Stomach (tissue), 4 donors: ENCODE measurements around the gene KIAA1614.

Source experiments
- CTCF ChIP-seq, 7 experiments: fragments of 450-650 bp in 4 of 7; fragments of 200-600 bp in 3 of 7; sonication (generic) in 3 of 7; IDR thresholded peaks; one replicate each; pipeline ENCODE4 v1.5.1; 2016 to 2019; ENCODE audit warnings: antibody characterized with exemption in 7 of 7, control low read depth in 2 of 7, mild to moderate bottlenecking in 1 of 7
- POLR2A ChIP-seq, 4 donors: fragments of 450-650 bp; IDR thresholded peaks; one replicate each; pipeline ENCODE4 v1.6.1; 2016; ENCODE audit warnings: antibody characterized with exemption in 4 of 4, control low read depth in 2 of 4, mild to moderate bottlenecking in 1 of 4, moderate library complexity in 1 of 4

- TF ChIP-seq CTCF (IDR thresholded peaks at IDR 0.05) (no peak), POLR2A (IDR thresholded peaks at IDR 0.05) (no peak)
Observed at GRCh38 chr1:180922631-180923015, 9.9 kb downstream of the KIAA1614 start.
